Stimulated activated CD4-positive, alpha-beta T cell treated with anti-CD3 and anti-CD28 coated beads, Interleukin-2, amount 100 ng/mL, for 24 hours (primary cell): ENCODE measurements around the gene GRIP2.
A peak's percentile ranks its signal among the peaks of the same experiment; 100 is the strongest.

Experiments used
- DNase-seq, 2 donors: peaks; one replicate each; pipeline ENCODE4 v3.0.0-alpha.2; 2020

Gene GRIP2

DNA sequence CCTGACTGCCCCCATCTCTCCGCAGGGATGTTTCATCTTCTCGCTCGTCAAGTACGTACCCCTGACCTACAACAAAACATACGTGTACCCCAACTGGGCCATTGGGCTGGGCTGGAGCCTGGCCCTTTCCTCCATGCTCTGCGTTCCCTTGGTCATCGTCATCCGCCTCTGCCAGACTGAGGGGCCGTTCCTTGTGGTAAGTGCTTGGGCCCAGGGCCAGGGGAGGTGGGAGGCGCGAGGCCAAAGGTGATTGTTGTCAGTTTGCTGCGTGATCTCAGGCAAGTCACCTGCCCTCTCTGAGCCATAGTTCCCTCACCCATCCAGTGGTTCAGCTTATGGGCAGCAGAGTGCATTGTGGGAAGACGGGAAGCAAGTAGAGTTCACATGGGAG is 58.5 kb downstream of the GRIP2 start:
- no peak for DNase-seq

DNA sequence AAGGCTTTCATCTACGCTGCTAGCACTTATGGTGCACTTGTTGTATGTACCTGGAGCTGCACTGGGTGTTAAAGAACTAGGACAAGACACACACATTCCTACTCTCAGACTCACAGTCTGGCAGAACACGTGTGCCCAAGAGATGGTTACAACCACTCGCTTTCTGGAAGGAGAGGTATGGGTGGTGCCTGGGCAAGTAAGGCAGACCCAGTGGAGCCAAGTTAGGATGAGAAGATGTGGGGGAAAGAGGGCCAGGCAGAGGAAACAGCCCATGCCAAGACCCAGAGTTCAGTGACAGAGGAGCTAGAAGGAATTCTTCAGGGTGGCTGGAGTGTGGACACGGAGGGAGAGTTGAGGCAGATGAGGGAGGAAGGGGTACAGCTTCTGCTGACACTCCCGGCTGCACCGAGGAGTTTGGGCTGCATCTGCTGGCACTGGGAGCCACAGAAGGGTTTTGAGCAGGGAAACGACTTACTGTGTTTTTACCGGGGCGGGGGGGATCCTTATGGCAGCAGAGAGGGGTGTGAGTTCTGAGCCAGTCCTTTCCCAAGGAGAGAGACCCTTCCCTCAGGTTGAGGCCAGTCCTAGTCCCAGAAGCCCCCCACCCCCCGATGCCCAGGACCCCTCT is 59.0 kb downstream of the GRIP2 start:
- DNase-seq: no peak

DNA sequence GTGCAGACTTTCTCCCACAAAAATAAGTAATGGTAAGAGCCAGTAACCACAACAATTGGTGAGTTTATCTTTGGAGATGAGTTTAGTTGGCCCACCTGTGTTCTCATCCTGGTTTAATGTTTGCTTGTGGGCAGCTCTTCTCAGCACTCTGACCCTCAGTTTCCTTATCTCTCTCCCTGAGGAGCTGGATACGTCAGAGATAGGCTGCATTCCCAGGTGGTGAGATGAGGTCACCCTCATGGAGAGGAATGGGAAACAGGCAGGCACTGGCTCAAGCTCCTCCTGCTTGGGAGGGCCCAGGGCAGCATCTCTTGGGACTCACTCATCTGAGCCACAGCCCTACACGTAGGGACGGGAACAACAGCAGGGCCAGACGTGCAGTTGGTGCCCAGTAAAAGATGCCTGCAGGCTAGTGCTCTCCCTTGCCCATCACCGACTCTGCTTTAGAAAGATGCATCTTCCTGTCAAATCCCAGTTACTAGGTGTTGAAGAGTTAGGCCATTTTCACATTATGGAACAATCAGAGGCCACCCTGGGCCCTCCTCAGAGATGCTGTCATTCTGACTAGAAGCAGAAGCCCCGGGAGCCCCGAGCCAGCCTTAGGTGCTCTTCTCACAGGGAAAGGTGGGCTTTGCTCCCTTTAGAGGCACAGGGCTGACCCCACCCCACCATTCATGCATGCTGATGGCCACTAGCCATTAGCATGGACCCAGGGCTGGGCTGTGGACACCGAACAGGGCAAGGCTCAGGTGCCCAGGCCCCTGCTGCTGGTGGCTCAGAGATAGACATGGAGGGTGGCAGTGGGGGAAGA is 59.7 kb downstream of the GRIP2 start:
- no peak for DNase-seq

DNA sequence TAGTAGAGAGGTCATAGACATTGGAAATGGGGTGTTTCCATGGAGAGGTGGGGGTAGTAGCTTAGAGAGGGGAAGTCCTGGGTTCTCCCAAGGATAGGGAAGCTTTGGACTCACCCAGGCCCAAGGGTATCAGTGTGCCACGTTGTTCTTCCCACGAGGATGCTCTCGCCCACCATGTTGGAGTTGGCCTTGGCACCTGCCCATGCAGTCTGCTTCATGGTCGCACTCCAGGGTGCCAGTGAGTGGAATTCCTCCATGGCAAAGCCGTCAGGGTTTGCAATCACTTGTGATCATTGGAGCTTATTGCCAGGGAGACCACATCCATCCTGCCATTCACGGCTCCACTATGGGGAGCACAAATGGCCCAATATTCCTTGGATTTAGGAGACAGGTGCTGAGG is 60.6 kb downstream of the GRIP2 start:
- no peak for DNase-seq

DNA sequence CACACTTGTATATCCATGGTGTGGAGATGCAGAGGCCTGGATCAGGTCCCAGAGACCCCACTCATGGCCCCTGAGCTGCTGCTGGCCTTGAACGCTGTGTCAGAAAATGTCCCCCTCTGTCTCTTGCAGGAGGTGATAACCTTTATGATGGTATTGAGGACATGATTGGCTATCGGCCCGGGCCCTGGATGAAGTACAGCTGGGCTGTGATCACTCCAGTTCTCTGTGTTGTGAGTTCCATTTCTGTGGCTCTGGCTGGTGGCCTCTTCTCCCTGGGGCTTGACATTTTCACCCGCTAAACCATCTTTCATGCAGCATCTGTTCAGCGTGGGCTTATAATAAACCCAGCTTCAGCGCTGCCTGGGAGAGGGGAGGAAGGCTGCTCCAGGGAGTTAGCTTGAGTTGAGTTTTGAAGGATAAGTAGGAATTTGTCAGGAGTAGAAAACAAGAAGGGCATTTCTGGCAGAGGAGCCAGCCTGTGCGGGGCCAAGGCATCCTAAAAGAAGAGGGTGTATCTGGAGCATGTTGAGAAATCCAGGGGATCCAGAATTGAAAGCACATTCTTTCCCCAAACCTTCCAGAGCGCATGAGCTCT is 61.1 kb downstream of the GRIP2 start:
- no peak for DNase-seq

DNA sequence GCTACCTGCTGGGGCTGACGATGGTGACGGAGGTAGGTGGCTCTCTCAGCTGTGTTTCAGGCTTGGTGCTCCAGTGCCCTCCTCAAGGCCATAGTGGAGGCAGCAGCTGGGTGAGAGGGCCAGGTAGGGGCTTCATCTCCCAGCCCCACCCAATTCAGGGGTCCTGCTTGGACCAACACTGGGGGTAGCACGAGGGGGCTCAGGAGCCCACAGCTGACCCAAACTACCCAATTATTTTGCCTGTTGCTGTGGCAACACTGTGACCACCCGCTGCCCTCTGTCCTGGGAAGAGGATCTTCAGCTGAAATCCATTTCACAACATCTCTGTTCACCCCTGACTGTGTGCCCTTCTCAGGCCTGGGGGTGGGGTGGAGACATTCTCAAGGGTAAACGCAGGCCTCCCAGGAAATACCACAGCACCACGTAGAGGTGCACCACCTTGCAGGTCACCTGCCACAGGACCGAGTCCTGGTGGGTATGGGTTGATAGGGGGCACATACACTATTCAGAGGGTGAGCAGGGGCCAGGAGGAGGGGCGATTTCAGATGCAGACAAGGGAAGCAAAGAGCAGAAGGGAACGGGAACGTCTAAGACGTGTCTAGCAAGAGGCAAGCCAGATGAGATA is 62.7 kb downstream of the GRIP2 start:
- no peak for DNase-seq

DNA sequence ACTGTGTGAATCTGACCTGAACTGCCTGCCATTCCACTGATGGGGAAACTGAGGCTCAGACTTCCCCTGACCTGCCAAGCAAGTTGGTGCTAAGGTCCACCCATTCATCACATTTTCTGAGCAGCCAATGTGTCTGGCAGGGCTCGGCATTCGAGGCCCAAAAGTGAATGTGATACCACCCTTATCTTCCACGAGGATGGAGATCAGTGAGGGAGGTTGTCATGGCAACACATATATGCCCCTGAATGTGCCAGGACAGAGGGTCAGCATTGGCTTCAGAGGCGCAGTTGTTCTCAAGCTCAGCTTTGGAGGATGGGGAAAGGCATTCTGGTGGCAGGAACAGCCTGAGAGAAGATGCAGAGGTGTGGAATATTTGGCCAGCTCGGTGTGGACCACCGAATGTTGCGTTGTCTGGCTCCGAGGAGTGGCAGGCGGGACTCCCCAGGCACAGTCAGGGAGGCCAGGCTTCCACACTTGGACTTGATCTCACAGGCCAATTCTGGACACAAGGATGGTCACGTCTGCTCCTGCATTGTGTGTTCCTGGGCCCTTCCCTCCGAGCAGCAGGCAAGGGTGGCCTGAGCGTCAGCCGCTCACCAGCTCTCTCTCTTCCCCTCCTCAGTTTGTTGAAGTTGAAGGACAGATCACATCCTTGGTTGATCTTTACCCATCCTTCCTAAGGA is 63.4 kb downstream of the GRIP2 start:
- no peak for DNase-seq

DNA sequence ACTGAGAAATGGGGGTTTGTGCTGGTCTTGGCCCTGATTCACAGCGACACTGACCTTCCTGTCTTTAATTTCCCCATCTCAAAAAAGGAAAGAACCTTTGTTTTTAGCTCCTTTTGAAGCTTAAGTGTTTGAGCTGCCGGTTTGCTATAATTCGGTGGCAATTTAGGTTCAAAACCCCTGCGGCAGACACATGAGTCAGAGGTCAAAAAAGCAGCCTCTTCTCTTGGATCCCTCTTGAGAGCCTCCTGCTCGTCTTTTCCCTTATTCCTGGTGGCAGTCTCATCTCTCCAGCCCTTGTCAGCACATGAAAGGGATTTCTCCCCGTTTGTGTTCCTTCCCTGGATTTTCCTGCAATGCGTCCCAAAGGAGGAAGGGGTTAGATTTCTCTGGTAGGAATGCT is 64.5 kb downstream of the GRIP2 start:
- no peak for DNase-seq

DNA sequence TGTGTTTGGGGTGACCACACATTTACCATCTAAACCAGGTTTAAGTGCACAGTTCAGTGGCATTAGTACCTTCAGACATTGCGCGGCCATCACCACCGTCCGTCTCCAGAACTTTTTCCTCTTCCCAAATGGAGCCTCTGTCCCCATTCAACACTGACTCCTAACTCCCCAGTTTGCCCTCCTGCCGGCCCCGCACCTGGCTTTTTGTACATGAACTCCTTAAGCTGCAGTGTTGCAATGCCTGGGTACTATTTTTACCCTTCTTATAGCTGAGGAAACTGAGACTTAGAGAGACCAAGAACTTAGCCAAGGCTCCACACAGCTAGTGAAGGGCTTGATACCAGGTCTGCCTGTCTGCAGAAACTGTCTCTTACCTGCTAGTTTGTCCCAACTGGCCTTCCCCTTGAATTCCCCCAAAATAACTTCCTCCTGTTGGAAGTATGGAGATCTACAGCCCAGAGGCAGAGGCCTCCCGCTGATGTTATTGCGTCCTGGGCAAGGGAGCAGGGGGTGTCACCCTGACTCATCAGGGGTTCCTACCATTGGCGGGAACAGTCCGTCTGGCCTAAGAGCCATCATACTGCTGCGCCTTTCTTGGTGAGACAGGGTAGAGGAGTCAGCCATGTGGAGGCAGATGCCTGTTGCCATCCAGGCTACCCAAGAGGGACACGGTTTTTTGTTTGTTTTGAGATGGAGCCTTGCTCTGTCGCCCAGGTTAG is 65.6 kb downstream of the GRIP2 start:
- DNase-seq: no peak

DNA sequence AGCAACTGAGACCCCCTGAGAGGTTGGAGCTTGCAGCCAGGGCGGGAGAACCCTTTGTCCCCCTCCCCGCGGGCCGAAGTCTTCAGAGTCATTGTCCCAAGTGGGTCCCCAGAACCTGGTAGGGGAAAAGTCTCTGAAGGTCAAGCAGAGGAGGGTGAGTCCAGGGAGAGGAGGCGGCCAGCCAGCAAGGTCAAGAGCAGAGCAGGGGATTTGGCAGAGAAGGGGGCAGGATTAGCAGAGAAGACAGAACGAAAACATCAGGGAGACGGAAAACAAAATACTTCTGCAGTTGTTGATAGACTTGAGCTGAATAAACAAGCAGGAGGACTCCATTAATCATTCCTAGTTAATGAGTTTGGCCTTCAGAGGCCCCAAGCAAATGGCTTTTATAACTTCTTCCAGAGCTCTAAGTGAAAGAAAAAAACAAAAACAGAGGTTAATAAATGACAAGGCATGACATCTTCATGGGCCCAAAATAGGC is 66.7 kb downstream of the GRIP2 start:
- no peak for DNase-seq

DNA sequence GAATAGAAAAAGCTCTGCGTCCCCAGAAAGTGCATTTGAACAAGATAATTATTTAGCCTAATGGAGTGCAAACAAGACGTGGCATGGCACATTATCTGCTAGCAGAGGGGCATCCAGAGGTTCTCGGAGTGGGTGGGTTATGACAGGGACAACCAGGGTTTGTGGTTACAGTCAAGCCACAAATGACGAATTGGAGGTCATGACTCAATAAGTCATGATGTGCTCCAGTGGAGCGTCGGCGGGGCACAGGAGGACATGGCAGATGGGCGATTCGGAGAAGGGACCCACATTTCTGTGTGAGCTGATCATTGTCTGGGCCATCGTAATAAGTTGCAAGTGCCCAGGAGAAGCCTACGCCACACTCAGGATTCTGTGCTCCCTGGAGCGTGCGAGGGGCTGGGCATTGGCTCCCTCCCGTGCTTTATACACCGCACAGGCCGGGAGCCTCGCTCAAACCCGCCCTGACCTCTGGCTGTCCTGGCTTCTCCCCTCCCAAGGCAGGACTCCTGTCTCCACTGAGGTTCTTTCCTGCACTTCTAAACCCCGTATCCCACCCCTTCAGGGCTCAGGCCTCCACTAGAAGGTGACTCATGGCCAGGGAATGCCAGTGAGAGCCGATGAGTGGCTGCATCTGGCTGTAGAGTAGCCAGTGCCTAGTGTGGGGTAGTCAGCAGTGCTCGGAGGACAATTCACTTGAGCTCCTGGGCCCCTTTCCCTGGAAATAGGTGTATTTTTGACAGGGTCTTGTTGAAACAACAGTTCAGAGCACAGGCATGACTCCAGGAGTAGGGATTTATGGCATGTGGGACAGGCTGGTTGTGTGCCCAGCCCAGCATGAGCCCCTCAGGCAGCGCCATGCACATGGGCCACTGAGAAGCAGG is 67.4 kb downstream of the GRIP2 start:
- no peak for DNase-seq

DNA sequence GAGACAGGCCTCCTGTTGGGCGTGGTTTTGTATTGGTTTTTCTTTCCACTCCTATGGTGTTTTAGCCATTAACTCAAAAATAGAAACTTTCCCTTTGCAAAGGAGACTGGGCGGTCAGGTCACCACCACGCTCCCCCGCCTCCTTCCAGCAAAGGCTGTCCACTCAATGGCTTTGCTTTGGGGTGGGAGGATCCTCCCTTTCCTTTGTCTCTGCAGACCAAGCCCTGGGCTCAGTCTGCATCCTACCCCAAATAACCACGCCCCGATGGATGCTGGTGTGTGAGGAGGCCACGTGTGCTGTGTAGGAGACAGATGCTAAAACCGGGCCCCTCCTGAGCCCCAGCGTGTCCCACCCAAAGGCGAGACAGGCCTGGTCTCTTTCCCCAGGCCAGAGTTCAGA is 68.5 kb downstream of the GRIP2 start:
- no peak for DNase-seq

DNA sequence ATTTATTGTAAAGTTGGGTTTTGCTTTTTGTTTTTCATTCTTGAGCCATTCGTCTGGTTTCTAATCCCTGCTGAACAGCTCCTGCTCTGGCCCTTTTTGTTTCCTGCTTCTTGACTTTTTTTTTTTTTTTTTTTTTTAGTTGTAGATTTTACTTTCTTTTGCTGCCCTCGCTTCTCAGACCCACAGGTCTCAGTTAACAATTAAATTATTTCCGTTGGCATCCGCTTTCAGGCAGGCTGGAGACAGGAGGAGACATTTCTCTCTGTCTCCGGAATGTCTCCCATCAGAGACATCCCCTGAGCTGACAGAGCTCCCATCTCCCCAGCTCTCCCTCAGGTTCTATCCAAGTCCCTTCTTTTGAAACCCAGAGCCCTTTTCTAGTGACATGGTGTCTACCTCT is 69.1 kb downstream of the GRIP2 start:
- no peak for DNase-seq

DNA sequence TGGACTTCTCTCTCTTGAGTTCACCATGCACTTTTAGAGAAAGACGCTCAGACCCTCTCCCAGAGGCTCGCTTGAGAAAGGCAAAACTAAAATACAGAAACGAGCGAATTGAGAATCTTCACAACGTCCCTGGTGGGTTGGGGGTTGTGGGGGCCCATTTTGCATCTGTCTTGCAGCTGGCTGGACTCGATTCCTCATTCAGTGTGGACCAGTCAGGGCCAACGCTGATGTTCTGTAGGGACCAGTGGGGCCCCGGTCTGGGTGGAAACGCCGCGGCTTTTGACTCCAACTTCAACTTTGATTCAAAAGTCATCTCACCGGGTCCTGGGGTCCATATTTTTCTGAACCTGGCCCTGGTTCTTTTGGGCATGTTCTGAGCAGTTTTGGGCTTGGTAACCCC is 69.7 kb downstream of the GRIP2 start:
- no peak for DNase-seq

DNA sequence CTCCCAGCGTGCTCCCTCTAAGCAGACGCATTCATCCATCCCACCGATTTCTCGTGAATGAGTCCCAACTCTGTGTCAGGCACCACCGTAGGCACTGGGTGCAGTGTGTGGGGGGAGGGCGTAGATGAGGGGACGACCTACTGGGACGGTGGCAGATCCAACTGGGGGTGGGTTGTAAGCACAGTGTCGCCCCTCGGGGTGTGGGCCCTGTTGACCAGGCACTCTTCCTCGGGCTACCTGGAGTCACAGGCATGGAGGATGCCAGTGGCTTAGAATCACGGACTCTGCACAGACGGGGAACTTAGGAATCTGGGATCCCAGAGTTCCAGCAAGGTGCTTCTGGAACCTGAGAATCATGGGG is 71.5 kb downstream of the GRIP2 start:
- no peak for DNase-seq

DNA sequence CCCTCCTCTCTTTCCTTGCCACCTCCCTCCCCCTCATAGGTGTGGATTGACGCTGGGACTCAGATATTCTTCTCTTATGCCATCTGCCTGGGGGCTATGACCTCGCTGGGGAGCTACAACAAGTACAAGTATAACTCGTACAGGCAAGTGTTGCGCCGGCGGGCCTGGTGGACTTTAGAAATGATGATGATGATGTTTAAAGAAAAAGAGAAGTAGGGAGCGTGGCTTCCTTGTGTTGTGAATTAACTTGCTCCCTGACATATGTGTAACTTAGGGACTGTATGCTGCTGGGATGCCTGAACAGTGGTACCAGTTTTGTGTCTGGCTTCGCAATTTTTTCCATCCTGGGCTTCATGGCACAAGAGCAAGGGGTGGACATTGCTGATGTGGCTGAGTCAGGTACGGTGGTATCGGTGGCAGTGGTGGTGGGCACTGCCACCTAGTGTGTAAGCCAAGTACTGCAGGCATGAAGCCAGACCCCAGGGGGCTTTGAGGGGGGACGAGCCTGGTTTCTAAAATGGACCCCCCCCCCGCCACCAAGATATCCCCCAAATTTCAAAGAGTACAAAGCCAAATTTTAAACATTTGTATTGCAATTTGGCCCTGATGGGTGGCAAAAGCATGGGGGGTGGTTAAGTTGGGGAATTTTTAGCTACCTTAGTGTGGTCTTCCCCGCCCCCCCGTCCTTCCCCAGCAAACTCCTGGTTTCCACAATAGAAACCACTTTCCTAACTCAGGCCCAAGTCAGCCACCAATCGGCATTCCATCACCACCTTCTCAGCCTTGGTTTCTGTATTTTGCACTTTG is 72.1 kb downstream of the GRIP2 start:
- DNase-seq: peak; percentile 43 to 53

DNA sequence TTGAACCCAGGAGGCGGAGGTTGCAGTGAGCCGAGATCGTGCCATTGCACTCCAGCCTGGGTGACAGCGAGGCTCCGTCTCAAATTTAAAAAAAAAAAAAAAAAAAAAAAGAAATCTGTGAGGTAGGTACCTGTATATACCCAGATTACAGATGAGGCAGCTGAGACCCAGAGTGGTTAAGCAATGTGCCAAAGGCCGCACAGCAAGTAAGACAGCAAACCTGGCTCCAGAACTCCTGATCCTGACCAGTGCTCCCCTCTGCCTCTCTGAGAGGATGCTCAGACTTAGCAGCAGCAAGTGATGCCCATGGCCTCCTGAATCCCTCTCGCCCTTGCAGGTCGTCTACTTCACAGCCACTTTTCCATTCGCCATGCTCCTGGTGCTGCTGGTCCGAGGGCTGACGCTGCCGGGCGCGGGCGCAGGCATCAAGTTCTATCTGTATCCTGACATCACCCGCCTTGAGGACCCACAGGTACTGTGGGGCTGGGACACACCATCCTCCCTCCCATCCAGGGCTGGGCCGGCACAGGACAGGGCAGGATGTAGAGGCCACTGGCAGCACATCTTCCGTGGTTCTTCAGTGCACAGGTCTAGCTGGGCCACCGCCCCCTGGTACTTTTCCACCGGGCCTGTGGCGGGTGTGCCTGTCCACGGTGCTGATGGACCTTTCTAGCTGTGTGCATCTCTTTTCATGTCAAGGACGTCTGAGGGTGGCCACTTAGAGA is 73.8 kb downstream of the GRIP2 start:
- DNase-seq: no peak

DNA sequence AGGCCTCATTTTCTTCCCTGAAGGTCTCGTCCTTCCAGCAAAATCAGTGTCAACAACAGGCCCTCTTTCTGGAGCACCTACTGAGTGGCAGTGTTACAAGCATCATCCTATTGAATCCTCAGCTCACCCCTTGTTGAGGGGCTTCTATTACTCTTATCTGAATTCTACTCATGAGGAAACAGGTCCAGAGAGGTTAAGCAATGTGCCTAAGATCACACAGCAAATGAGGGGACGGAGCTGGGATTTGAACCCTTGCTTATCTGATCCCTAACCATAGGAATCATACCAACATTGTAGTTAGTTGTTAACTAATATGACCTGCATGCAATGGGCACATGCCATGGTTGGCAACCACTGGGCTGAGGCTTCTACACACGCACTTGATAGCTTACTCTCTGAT is 74.7 kb downstream of the GRIP2 start:
- no peak for DNase-seq

DNA sequence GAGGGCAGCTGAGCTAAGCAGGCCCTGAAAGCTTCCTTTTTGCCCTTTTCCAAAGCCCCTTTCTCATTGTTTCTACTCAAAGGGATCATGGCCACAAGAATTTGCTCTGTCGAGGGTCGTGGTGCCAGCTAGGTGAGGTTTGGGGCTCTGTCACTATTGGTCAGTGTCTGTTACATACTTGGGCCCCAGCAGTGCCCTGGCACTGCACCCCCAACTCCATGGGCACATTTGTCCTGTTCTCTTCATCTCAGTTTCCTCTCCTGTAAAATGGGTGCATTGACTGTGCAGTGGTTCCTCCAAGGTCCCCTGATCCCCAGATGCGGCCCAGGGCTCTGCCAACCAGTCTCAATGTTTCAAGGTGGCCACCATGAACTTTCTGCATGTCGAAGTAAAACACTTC is 75.6 kb downstream of the GRIP2 start:
- no peak for DNase-seq

DNA sequence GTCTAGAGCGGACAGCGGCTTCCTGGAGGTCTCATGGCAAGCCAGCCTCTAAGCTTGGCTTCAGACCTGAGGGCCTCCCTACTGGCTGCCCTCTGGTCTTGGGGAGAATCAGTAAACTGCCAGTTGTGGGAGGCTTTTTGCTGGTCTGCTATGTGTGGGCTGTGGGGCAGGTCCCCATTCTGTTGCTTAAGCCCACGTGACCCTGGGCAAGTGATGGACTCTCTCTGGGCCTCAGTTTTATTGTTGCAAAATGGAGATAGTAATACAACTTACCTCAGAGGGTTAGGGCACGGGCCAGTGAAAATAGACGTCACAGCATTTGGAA is 76.0 kb downstream of the GRIP2 start:
- no peak for DNase-seq
